Keratinocyte (primary cell): ENCODE data around the gene ELOA. TPM values are rescaled to one million over a fixed set of nuclear protein-coding genes. Genes with fewer than 3 reads are reported as not detected.
A peak's percentile ranks its signal among the peaks of the same experiment; 100 is the strongest.

Experiments
- DNase-seq: peaks from one replicate; pipeline ENCODE4 v3.0.0-alpha.2; 2011; ENCODE audit warnings: low read depth, missing footprints, low spot score
- FAIRE-seq: peaks from 2 replicates; lab custom pipeline; 2011; peaks lifted over from hg19 to GRCh38; lab: Jason Lieb, UNC
- H2AFZ ChIP-seq: 2 replicates; pipeline ENCODE4 v1.6.0; 2012; ENCODE audit warnings: low read length, control low read depth, inconsistent platforms; ENCODE audit not compliant: control insufficient read depth
- H3K27ac ChIP-seq: 2 replicates; pipeline ENCODE4 v1.5.1; 2011; ENCODE audit warnings: low read length; ENCODE audit not compliant: control insufficient read depth, insufficient read depth
- H3K27me3 ChIP-seq: 3 replicates; pipeline ENCODE4 v1.6.0; 2011; ENCODE audit warnings: low read length; ENCODE audit not compliant: control insufficient read depth, insufficient read depth; ENCODE audit errors: extremely low read depth
- H3K36me3 ChIP-seq, 2 experiments: 2 replicates in 1 of 2; 3 replicates in 1 of 2; pipeline ENCODE4 v1.5.1; 2011; ENCODE audit warnings: low read length in 2 of 2, mild to moderate bottlenecking in 1 of 2; ENCODE audit not compliant: control insufficient read depth in 2 of 2, insufficient read depth in 2 of 2; ENCODE audit errors: extremely low read depth in 1 of 2
- H3K4me1 ChIP-seq: 3 replicates; pipeline ENCODE4 v1.5.1; 2011; ENCODE audit warnings: low read length; ENCODE audit not compliant: control insufficient read depth, insufficient read depth; ENCODE audit errors: extremely low read depth
- H3K4me2 ChIP-seq: 3 replicates; pipeline ENCODE4 v1.6.0; 2011; ENCODE audit warnings: low read depth, low read length; ENCODE audit not compliant: control insufficient read depth, insufficient read depth; ENCODE audit errors: extremely low read depth
- H3K4me3 ChIP-seq, 3 experiments: fragments of 200-600 bp in 1 of 3; sonication (generic) in 1 of 3; 2 replicates in 2 of 3; 3 replicates in 1 of 3; pipeline ENCODE4 v1.5.1; 2011 to 2016; ENCODE audit warnings: low read length in 3 of 3, mild to moderate bottlenecking in 3 of 3, control low read depth in 2 of 3, inconsistent platforms in 1 of 3, low read depth in 1 of 3, mixed read lengths in 1 of 3, mixed run types in 1 of 3, moderate library complexity in 1 of 3; ENCODE audit not compliant: control insufficient read depth in 2 of 3, insufficient read depth in 2 of 3; ENCODE audit errors: extremely low read depth in 1 of 3
- H3K79me2 ChIP-seq: 2 replicates; pipeline ENCODE4 v1.6.0; 2012; ENCODE audit warnings: low read length; ENCODE audit not compliant: control insufficient read depth, insufficient read depth
- H3K9ac ChIP-seq: 3 replicates; pipeline ENCODE4 v1.6.0; 2011; ENCODE audit warnings: low read length; ENCODE audit not compliant: control insufficient read depth, insufficient read depth; ENCODE audit errors: extremely low read depth
- H3K9me1 ChIP-seq: 3 replicates; pipeline ENCODE4 v1.6.0; 2011; ENCODE audit warnings: low read length; ENCODE audit not compliant: control insufficient read depth, insufficient read depth; ENCODE audit errors: extremely low read depth
- H3K9me3 ChIP-seq: 2 replicates; pipeline ENCODE4 v1.5.1; 2012; ENCODE audit warnings: low read depth, low read length; ENCODE audit not compliant: control insufficient read depth
- H4K20me1 ChIP-seq: 3 replicates; pipeline ENCODE4 v1.6.0; 2011; ENCODE audit warnings: low read length; ENCODE audit not compliant: control insufficient read depth, insufficient read depth; ENCODE audit errors: extremely low read depth
- CTCF ChIP-seq, 3 experiments: IDR thresholded peaks in 1 of 3; conservative IDR thresholded peaks in 1 of 3; optimal IDR thresholded peaks in 1 of 3; 2 replicates in 2 of 3; 3 replicates in 1 of 3; pipeline versions ENCODE3 to v1.5.1; 2011; ENCODE audit warnings: low read length in 3 of 3, mild to moderate bottlenecking in 3 of 3, moderate library complexity in 2 of 3, control low read depth in 1 of 3, inconsistent platforms in 1 of 3; ENCODE audit not compliant: insufficient read depth in 2 of 3; ENCODE audit errors: extremely low read depth in 1 of 3
- EZH2 ChIP-seq: IDR thresholded peaks from one replicate; pipeline ENCODE4 v1.6.1; 2012; ENCODE audit warnings: inconsistent platforms, mild to moderate bottlenecking, low read length, moderate library complexity
- dilution Hi-C: fragments of 300-500 bp; cut with MboI; formaldehyde crosslinking; loops from one replicate; pipeline ENCODE4 v1.7.0; 2020; ENCODE audit warnings: low sequenced_read_pairs; ENCODE audit not compliant: extremely low pct_ligation_motif_present
- polyA plus RNA-seq, 5 experiments: library from polyadenylated mRNA; depleted of rRNA in 3 of 5; stranded (reverse) in 3 of 5; stranded (forward) in 1 of 5; unstranded in 1 of 5; fragments of >200 nt; gene quantifications; 1 replicate in 1 of 5; 2 replicates in 3 of 5; 3 replicates in 1 of 5; pipeline versions ENCODE4 v1.2.1 to v1.2.3, GENCODE V29; 2011 to 2012; ENCODE audit warnings: missing spikeins in 2 of 5, low read depth in 1 of 5, low replicate concordance in 1 of 5

ELOA gene
- polyA plus RNA-seq, 1 donor (not counting 4 experiments of a cell fraction or from before 2014, with no cell fraction given), result 31.8 TPM

GRCh38 chr1:23795676-23796465, 52.6 kb downstream of the ELOA start:
- FAIRE-seq, result no peak
- Histone ChIP-seq H3K4me3 (no peak overlapping the region), H3K9ac (no peak overlapping the region), H3K9me3 (no peaks in the 10 kb centered on the region), H3K36me3 (peaks cover 34 to 38% of the 10 kb centered on the region in 2 experiments), H4K20me1 (no peaks in the 10 kb centered on the region), H3K9me1 (no peaks in the 10 kb centered on the region), H2AFZ (no peak overlapping the region), H3K27me3 (no peaks in the 10 kb centered on the region), H3K27ac (no peak overlapping the region), H3K79me2 (peaks cover 22% of the 10 kb centered on the region), H3K4me2 (no peak overlapping the region), H3K4me1 (peaks cover 26% of the 10 kb centered on the region)
- no peak for DNase-seq
- no peak for TF ChIP-seq EZH2
- TF ChIP-seq CTCF (optimal IDR thresholded peaks at IDR 0.05 in 1 of 3, IDR thresholded peaks at IDR 0.05 in 1 of 3, conservative IDR thresholded peaks at IDR 0.05 in 1 of 3; ENCODE audit: extremely low read depth in 1 of 3, insufficient read depth in 2 of 3, low read length in 3 of 3), result no peak
- dilution Hi-C loops, result no loop called here

DNA sequence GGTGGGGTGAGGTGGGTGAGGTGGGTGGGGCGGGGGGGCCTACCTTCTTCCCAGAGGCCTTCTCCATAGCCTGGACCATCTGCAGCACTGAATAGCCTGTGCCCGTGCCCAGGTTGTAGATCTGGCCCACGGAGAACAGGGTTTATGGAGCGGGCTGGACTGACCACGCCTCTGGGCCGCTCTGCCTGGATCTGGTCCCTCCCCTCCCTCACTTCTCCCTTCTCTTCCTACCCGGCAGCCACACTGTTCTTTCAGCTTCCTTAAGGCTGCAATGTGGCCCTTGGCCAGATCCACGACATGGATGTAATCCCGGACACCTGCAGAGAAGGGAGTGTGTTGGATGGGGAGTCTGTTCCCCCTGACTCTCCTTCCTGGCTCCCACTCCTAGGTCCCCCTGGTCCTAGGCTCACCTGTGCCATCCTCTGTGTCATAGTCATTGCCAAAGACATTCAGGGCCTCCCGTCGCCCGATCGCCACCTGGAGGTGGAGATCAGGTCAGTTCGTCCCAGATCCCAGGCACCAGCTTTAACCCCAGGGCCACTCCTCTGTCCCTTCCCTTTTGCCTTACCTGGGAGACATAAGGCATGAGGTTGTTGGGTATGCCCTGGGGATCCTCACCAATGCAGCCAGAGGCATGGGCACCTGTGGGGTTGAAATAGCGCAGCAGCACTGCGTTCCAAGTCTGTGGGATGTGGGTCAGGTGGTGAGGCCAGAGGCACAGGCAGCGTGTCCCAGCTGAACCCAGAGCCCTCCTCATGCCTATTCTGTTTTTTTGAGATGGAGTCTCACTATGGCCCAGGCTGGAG, 53.4 kb downstream of the ELOA start:
- H3K36me3 ChIP-seq, result peaks cover 34 to 38% of the 10 kb centered on the region in 2 experiments
- H3K27ac ChIP-seq, result no peak overlapping the region
- no peak for FAIRE-seq
- no peak overlapping the region for H3K4me2 ChIP-seq
- H3K27me3 ChIP-seq, result no peaks in the 10 kb centered on the region
- H3K9ac ChIP-seq, result no peak overlapping the region
- H3K4me1 ChIP-seq, result peaks cover 29% of the 10 kb centered on the region
- no peaks in the 10 kb centered on the region for H4K20me1 ChIP-seq
- no peaks in the 10 kb centered on the region for H3K9me3 ChIP-seq
- dilution Hi-C loops, result no loop called here
- no peaks in the 10 kb centered on the region for H3K9me1 ChIP-seq
- H2AFZ ChIP-seq, result no peak overlapping the region
- no peak for DNase-seq
- H3K79me2 ChIP-seq, result peaks cover 17% of the 10 kb centered on the region
- TF ChIP-seq EZH2 (no peak), CTCF (optimal IDR thresholded peaks at IDR 0.05 in 1 of 3, IDR thresholded peaks at IDR 0.05 in 1 of 3, conservative IDR thresholded peaks at IDR 0.05 in 1 of 3; ENCODE audit: extremely low read depth in 1 of 3, insufficient read depth in 2 of 3, low read length in 3 of 3) (peak in 1 of 3 experiments; percentile 39)
- H3K4me3 ChIP-seq, result no peak overlapping the region
